ENCODE data around the gene RNF157. TPM values are rescaled to one million over a fixed set of nuclear protein-coding genes. Genes with fewer than 3 reads are reported as not detected.

RNF157 gene
- total RNA-seq, 1 donor from 2014 or later, result 43.5 TPM

- DNase-seq (ENCODE audit: low spot score, unreplicated experiment), result no peak
- no peak overlapping the region for H3K27ac Mint-ChIP-seq
- H3K4me3 Mint-ChIP-seq (ENCODE audit: low read depth), result no peak overlapping the region
- no peaks in the 10 kb centered on the region for H3K36me3 Mint-ChIP-seq (ENCODE audit: insufficient read depth)
- H3K4me1 Mint-ChIP-seq (ENCODE audit: low read depth), result peaks cover 23% of the 10 kb centered on the region
- no peaks in the 10 kb centered on the region for H3K9me3 Mint-ChIP-seq (ENCODE audit: low read depth)
- peaks cover 6% of the 10 kb centered on the region for H3K27me3 Mint-ChIP-seq
- TF ChIP-seq CTCF (IDR thresholded peaks at IDR 0.05; ENCODE audit: unreplicated experiment), result no peak
Observed at GRCh38 chr17:76243826-76244679, 3.8 kb upstream of the RNF157 start.

GRCh38 chr17:76241691-76242255 is 1.5 kb upstream of the RNF157 start:
- H3K27ac Mint-ChIP-seq, result peak overlapping the region; percentile 90
- peak overlapping the region; percentile 88 for H3K4me3 Mint-ChIP-seq (ENCODE audit: low read depth)
- TF ChIP-seq CTCF (IDR thresholded peaks at IDR 0.05; ENCODE audit: unreplicated experiment), result no peak
- H3K27me3 Mint-ChIP-seq, result peaks cover 6% of the 10 kb centered on the region
- no peaks in the 10 kb centered on the region for H3K36me3 Mint-ChIP-seq (ENCODE audit: insufficient read depth)
- peaks cover 34% of the 10 kb centered on the region for H3K4me1 Mint-ChIP-seq (ENCODE audit: low read depth)
- H3K9me3 Mint-ChIP-seq (ENCODE audit: low read depth), result no peaks in the 10 kb centered on the region
- no peak for DNase-seq (ENCODE audit: low spot score, unreplicated experiment)

GRCh38 chr17:76241204-76241538 is 878 bp upstream of the RNF157 start:
- no peak for TF ChIP-seq CTCF (IDR thresholded peaks at IDR 0.05; ENCODE audit: unreplicated experiment)
- Mint-ChIP-seq H3K9me3 (ENCODE audit: low read depth) (no peaks in the 10 kb centered on the region), H3K4me1 (ENCODE audit: low read depth) (peaks cover 28% of the 10 kb centered on the region), H3K4me3 (ENCODE audit: low read depth) (peak overlapping the region; percentile 88), H3K27me3 (peaks cover 6% of the 10 kb centered on the region), H3K27ac (peak overlapping the region; percentile 90), H3K36me3 (ENCODE audit: insufficient read depth) (no peaks in the 10 kb centered on the region)
- DNase-seq (ENCODE audit: low spot score, unreplicated experiment), result no peak

- DNase-seq (ENCODE audit: low spot score, unreplicated experiment), result peak; percentile 18
- peaks cover 23% of the 10 kb centered on the region for H3K4me1 Mint-ChIP-seq (ENCODE audit: low read depth)
- no peaks in the 10 kb centered on the region for H3K36me3 Mint-ChIP-seq (ENCODE audit: insufficient read depth)
- H3K9me3 Mint-ChIP-seq (ENCODE audit: low read depth), result no peaks in the 10 kb centered on the region
- H3K27me3 Mint-ChIP-seq, result peaks cover 6% of the 10 kb centered on the region
- peak overlapping the region; percentile 74 for H3K4me3 Mint-ChIP-seq (ENCODE audit: low read depth)
- peak overlapping the region; percentile 77 for H3K27ac Mint-ChIP-seq
- TF ChIP-seq CTCF (IDR thresholded peaks at IDR 0.05; ENCODE audit: unreplicated experiment), result no peak
Observed at GRCh38 chr17:76239538-76240274, 587 bp downstream of the RNF157 start.

- no peak for DNase-seq (ENCODE audit: low spot score, unreplicated experiment)
- Mint-ChIP-seq H3K9me3 (ENCODE audit: low read depth) (no peaks in the 10 kb centered on the region), H3K4me3 (ENCODE audit: low read depth) (peak overlapping the region; percentile 74), H3K36me3 (ENCODE audit: insufficient read depth) (no peaks in the 10 kb centered on the region), H3K27ac (peak overlapping the region; percentile 80), H3K4me1 (ENCODE audit: low read depth) (peaks cover 23% of the 10 kb centered on the region), H3K27me3 (peaks cover 6% of the 10 kb centered on the region)
- TF ChIP-seq CTCF (IDR thresholded peaks at IDR 0.05; ENCODE audit: unreplicated experiment), result no peak
Observed at GRCh38 chr17:76238847-76239537, 1.3 kb downstream of the RNF157 start.
